ENCODE measurements around the gene EPN2. TPM values are rescaled to one million over a fixed set of nuclear protein-coding genes. Genes with fewer than 3 reads are reported as not detected.

EPN2 gene
- total and polyA plus RNA-seq, 10 of the 15 experiments (the other 5 are each of a cell fraction or from before 2014, with no cell fraction given): 0.26 to 8.4 (median 4.7) TPM

DNA sequence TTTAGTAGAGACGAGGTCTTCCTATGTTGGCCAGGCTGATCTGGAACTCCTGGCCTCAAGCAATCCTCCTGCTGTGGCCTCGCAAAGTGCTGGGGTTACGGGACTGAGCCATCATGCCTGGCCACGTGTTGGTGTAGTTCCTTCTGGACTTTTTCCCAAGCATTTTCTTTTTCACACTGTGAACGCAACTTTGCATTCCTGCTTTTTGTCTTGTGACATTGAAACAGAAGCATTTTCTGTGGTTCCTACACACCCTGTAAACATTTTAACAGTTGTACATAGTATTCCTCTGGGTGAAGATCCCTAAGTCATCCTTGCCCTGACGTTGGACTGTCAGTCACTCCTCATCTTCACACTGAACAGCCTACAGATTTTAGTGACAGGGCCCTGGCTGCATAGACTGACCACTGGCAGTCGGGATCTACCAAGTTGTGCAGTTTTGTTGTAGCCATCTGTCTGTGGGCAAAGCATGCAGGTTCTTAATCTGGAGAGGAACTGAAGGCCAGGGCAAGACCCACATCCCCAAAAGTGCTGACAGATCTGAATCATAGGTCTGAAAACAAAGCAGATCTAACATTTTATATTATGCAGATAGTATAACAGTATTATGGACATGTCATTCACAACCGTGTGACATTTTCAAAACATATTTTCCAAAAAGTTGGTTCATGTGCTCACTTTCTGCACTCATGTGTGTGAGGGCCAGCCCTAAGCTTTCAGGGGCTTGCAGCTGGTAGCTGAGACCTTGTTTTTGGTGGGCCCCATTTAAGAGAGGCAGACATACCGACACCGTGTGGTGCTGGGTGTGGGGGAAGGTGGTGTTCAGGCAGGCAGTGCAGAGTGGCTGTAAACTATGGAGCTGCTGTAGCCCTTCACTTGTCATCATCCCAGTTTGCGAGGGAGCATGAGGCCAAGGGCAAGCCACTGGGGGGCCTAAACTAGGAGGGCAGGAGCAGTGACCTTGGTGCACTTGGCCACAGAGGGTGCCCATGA, 59.9 kb downstream of the EPN2 start:
- Histone ChIP-seq H3K27me3 (replicated peaks in 1 of 2; ENCODE audit: control insufficient read depth in 2 of 2, insufficient read depth in 2 of 2, low read length in 1 of 2) (no peaks in the 10 kb centered on the region), H2AFZ (ENCODE audit: control insufficient read depth, low read depth, low read length) (no peak overlapping the region), H3K79me2 (ENCODE audit: control insufficient read depth, insufficient read depth, low read length) (no peaks in the 10 kb centered on the region), H3K4me1 (ENCODE audit: control insufficient read depth, insufficient read depth, low read length) (no peaks in the 10 kb centered on the region; the same call in 1 of the 2 replicates), H3K27ac (ENCODE audit: control insufficient read depth, insufficient read depth) (no peak overlapping the region), H4K20me1 (ENCODE audit: control insufficient read depth, insufficient read depth) (no peaks in the 10 kb centered on the region; the same call in 1 of the 2 replicates), H3K9ac (ENCODE audit: control insufficient read depth, insufficient read depth, low read length) (no peak overlapping the region), H3K9me3 (replicated peaks; ENCODE audit: control insufficient read depth, insufficient read depth, low read length) (no peaks in the 10 kb centered on the region), H3K4me2 (ENCODE audit: control insufficient read depth, insufficient read depth) (no peak overlapping the region), H3K36me3 (ENCODE audit: control insufficient read depth in 2 of 2, insufficient read depth in 2 of 2, low read length in 1 of 2) (no peaks in the 10 kb centered on the region), H3K4me3 (no peak overlapping the region)
- intact Hi-C loops (cut with micrococcal nuclease; ENCODE audit: unreplicated experiment) (no loop called here), in situ Hi-C loops (cut with MboI) (no loop called here)
- ChIA-PET POLR2A (no interaction called here), SMC1A (ENCODE audit: uncharacterized antibody, unreplicated experiment) (no interaction called here), RAD21 (ENCODE audit: unreplicated experiment) (no interaction called here), CTCF (no interaction called here)
- 45% methylated on average over 11 of the region's 11 CpGs for WGBS (ENCODE audit: insufficient coverage, insufficient replicate concordance, low lambda C conversion rate, missing lambda C conversion rate)
- no peak for DNase-seq (ENCODE audit: low read depth, low spot score)
- no peak for FAIRE-seq
- ATAC-seq: no peak
- no TSS peak for BruUV-seq (replicated peaks)
- TF ChIP-seq SREBF2 (IDR thresholded peaks at IDR 0.05; ENCODE audit: low read length) (no peak), ZNF207 (IDR thresholded peaks at IDR 0.05; ENCODE audit: borderline replicate concordance) (no peak), CBX3 (IDR thresholded peaks at IDR 0.05; ENCODE audit: borderline replicate concordance, low read depth) (no peak), SP1 (IDR thresholded peaks at IDR 0.05; ENCODE audit: low read depth, low read length) (no peak), PAX5 (IDR thresholded peaks at IDR 0.05; ENCODE audit: borderline replicate concordance, low read depth, low read length) (no peak), TBL1XR1 (IDR thresholded peaks at IDR 0.05; ENCODE audit: low read depth, low read length) (no peak)
- TF ChIP-seq, protein P1, sequence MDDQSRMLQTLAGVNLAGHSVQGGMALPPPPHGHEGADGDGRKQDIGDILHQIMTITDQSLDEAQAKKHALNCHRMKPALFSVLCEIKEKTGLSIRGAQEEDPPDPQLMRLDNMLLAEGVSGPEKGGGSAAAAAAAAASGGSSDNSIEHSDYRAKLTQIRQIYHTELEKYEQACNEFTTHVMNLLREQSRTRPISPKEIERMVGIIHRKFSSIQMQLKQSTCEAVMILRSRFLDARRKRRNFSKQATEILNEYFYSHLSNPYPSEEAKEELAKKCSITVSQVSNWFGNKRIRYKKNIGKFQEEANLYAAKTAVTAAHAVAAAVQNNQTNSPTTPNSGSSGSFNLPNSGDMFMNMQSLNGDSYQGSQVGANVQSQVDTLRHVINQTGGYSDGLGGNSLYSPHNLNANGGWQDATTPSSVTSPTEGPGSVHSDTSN (IDR thresholded peaks at IDR 0.05; ENCODE audit: insufficient replicate concordance, low read depth, low read length): no peak
- TF ChIP-seq, protein P2, sequence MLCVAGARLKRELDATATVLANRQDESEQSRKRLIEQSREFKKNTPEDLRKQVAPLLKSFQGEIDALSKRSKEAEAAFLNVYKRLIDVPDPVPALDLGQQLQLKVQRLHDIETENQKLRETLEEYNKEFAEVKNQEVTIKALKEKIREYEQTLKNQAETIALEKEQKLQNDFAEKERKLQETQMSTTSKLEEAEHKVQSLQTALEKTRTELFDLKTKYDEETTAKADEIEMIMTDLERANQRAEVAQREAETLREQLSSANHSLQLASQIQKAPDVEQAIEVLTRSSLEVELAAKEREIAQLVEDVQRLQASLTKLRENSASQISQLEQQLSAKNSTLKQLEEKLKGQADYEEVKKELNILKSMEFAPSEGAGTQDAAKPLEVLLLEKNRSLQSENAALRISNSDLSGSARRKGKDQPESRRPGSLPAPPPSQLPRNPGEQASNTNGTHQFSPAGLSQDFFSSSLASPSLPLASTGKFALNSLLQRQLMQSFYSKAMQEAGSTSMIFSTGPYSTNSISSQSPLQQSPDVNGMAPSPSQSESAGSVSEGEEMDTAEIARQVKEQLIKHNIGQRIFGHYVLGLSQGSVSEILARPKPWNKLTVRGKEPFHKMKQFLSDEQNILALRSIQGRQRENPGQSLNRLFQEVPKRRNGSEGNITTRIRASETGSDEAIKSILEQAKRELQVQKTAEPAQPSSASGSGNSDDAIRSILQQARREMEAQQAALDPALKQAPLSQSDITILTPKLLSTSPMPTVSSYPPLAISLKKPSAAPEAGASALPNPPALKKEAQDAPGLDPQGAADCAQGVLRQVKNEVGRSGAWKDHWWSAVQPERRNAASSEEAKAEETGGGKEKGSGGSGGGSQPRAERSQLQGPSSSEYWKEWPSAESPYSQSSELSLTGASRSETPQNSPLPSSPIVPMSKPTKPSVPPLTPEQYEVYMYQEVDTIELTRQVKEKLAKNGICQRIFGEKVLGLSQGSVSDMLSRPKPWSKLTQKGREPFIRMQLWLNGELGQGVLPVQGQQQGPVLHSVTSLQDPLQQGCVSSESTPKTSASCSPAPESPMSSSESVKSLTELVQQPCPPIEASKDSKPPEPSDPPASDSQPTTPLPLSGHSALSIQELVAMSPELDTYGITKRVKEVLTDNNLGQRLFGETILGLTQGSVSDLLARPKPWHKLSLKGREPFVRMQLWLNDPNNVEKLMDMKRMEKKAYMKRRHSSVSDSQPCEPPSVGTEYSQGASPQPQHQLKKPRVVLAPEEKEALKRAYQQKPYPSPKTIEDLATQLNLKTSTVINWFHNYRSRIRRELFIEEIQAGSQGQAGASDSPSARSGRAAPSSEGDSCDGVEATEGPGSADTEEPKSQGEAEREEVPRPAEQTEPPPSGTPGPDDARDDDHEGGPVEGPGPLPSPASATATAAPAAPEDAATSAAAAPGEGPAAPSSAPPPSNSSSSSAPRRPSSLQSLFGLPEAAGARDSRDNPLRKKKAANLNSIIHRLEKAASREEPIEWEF (IDR thresholded peaks at IDR 0.05; ENCODE audit: insufficient replicate concordance, low read depth, low read length): no peak

Measured in GM12878 (cell line).